IMR-90 (cell line): ENCODE data around the gene OLFM3. TPM values are rescaled to one million over a fixed set of nuclear protein-coding genes. Genes with fewer than 3 reads are reported as not detected.

Experiments used
- ATAC-seq: fragments of 200-7000 bp; cut with Tn5 transposase; 2 replicates; pipeline ENCODE4 v1.9.1; 2020; ENCODE audit warnings: low read depth, mild to moderate bottlenecking, moderate library complexity
- BruUV-seq: library from RNA; stranded (reverse); fragments of 400-500 nt; replicated peaks from 2 replicates; lab custom pipeline; 2021; lab: Mats Ljungman, UMichigan
- CTCF ChIA-PET: fragments of 300-600 bp; formaldehyde crosslinking; extraction: SDS; loops from one replicate; lab custom pipeline; 2021; ENCODE audit warnings: antibody characterized with exemption; lab: Yijun Ruan, JAX
- POLR2A ChIA-PET: fragments of 300-600 bp; sonication (Branson Sonifier 250); formaldehyde crosslinking; loops from one replicate; lab custom pipeline; 2022; ENCODE audit warnings: antibody characterized with exemption; ENCODE audit not compliant: unreplicated experiment; lab: Charles Lee
- DNase-seq: peaks from one replicate; pipeline ENCODE4 v3.0.0; 2013
- H2AFZ ChIP-seq: replicated peaks from 2 replicates; pipeline ENCODE3; 2013; ENCODE audit warnings: low read length, mild to moderate bottlenecking; ENCODE audit not compliant: poor library complexity
- H2AK5ac ChIP-seq: 2 replicates; pipeline ENCODE4 v1.6.1; 2013; ENCODE audit warnings: low read depth, low read length, inconsistent platforms
- H2AK9ac ChIP-seq: replicated peaks from 2 replicates; pipeline ENCODE3; 2013; ENCODE audit warnings: mild to moderate bottlenecking, low read depth, low read length, moderate library complexity; ENCODE audit not compliant: poor library complexity
- H2BK120ac ChIP-seq: 2 replicates; pipeline ENCODE4 v1.6.1; 2013; ENCODE audit warnings: low read depth, low read length, inconsistent platforms
- H2BK15ac ChIP-seq: 3 replicates; pipeline ENCODE4 v1.6.1; 2013; ENCODE audit warnings: low read depth, low read length, inconsistent platforms
- H2BK20ac ChIP-seq: 2 replicates; pipeline ENCODE4 v1.6.1; 2013; ENCODE audit warnings: low read depth, mild to moderate bottlenecking, inconsistent platforms, low read length, moderate library complexity
- H2BK5ac ChIP-seq: 2 replicates; pipeline ENCODE4 v1.6.1; 2013; ENCODE audit warnings: mild to moderate bottlenecking, low read depth, low read length, inconsistent platforms; ENCODE audit not compliant: poor library complexity, severe bottlenecking
- H3K14ac ChIP-seq: replicated peaks from 2 replicates; pipeline ENCODE4 v1.6.1; 2013; ENCODE audit warnings: low read depth, low read length, inconsistent platforms
- H3K18ac ChIP-seq: 2 replicates; pipeline ENCODE4 v1.6.1; 2013; ENCODE audit warnings: low read depth, low read length, control low read depth
- H3K23ac ChIP-seq: 2 replicates; pipeline ENCODE4 v1.6.1; 2013; ENCODE audit warnings: low read depth, low read length, inconsistent platforms
- H3K27ac ChIP-seq: 2 replicates; pipeline ENCODE4 v1.5.1; 2013; ENCODE audit warnings: mild to moderate bottlenecking, control low read depth, low read length; ENCODE audit not compliant: insufficient read depth
- H3K27me3 ChIP-seq: 2 replicates; pipeline ENCODE4 v1.6.1; 2013; ENCODE audit warnings: low read length; ENCODE audit not compliant: control insufficient read depth, insufficient read depth
- H3K36me3 ChIP-seq: 2 replicates; pipeline ENCODE4 v1.6.1; 2013; ENCODE audit warnings: low read length, mixed read lengths; ENCODE audit not compliant: control insufficient read depth, insufficient read depth
- H3K4ac ChIP-seq: 2 replicates; pipeline ENCODE4 v1.6.1; 2013; ENCODE audit warnings: low read depth, low read length, inconsistent platforms
- H3K4me1 ChIP-seq: 2 replicates; pipeline ENCODE4 v1.6.1; 2013; ENCODE audit warnings: low read length, mixed read lengths; ENCODE audit not compliant: control insufficient read depth, insufficient read depth
- H3K4me2 ChIP-seq: 2 replicates; pipeline ENCODE4 v1.6.1; 2013; ENCODE audit warnings: low read depth, mild to moderate bottlenecking, control low read depth, low read length, moderate library complexity
- H3K4me3 ChIP-seq: 2 replicates; pipeline ENCODE4 v1.5.1; 2013; ENCODE audit warnings: low read depth, mild to moderate bottlenecking, control low read depth, low read length, moderate library complexity; ENCODE audit not compliant: insufficient read depth
- H3K56ac ChIP-seq: 2 replicates; pipeline ENCODE4 v1.6.1; 2013; ENCODE audit warnings: low read length, inconsistent platforms; ENCODE audit not compliant: insufficient read depth; ENCODE audit errors: extremely low read depth
- H3K79me1 ChIP-seq, 2 experiments: 2 replicates each; pipeline ENCODE4 v1.6.1; 2013; ENCODE audit warnings: low read length in 2 of 2, inconsistent platforms in 1 of 2, low read depth in 1 of 2
- H3K9ac ChIP-seq: 2 replicates; pipeline ENCODE4 v1.6.1; 2013; ENCODE audit warnings: low read depth, low read length, control low read depth
- H3K9me1 ChIP-seq: 2 replicates; pipeline ENCODE4 v1.6.1; 2013; ENCODE audit warnings: low read length, inconsistent platforms; ENCODE audit not compliant: insufficient read depth
- H3K9me3 ChIP-seq: 2 replicates; pipeline ENCODE4 v1.6.1; 2013; ENCODE audit warnings: low read length; ENCODE audit not compliant: control insufficient read depth, insufficient read depth
- H4K20me1 ChIP-seq: 2 replicates; pipeline ENCODE4 v1.6.1; 2013; ENCODE audit warnings: low read length, inconsistent platforms; ENCODE audit not compliant: insufficient read depth
- H4K5ac ChIP-seq: 2 replicates; pipeline ENCODE4 v1.6.1; 2013; ENCODE audit warnings: mild to moderate bottlenecking, low read depth, low read length, control low read depth
- H4K8ac ChIP-seq, 2 experiments: 2 replicates each; pipeline ENCODE4 v1.6.1; 2013; ENCODE audit warnings: low read depth in 2 of 2, low read length in 2 of 2, control low read depth in 1 of 2, inconsistent platforms in 1 of 2
- H4K91ac ChIP-seq: 2 replicates; pipeline ENCODE4 v1.6.1; 2013; ENCODE audit warnings: low read depth, low read length, inconsistent platforms; ENCODE audit not compliant: insufficient read depth
- BHLHE40 ChIP-seq: fragments of 150-350 bp; IDR thresholded peaks from 2 replicates; pipeline ENCODE4 v1.6.1; 2016; ENCODE audit warnings: mild to moderate bottlenecking, low read depth, low read length
- CEBPB ChIP-seq: IDR thresholded peaks from 2 replicates; pipeline ENCODE4 v1.6.1; 2012; ENCODE audit warnings: low read depth, low read length, improper control_type of control experiment
- CHD1 ChIP-seq: IDR thresholded peaks from 2 replicates; pipeline ENCODE4 v1.6.1; 2012; ENCODE audit warnings: low read depth, low read length, improper control_type of control experiment
- FOS ChIP-seq: fragments of 150-350 bp; IDR thresholded peaks from 2 replicates; pipeline ENCODE4 v1.6.1; 2016; ENCODE audit warnings: low read depth, low read length
- MAFK ChIP-seq: IDR thresholded peaks from 2 replicates; pipeline ENCODE4 v1.6.1; 2012; ENCODE audit warnings: low read depth, low read length, improper control_type of control experiment
- MAZ ChIP-seq: IDR thresholded peaks from 2 replicates; pipeline ENCODE4 v1.6.1; 2012; ENCODE audit warnings: low read depth, mild to moderate bottlenecking, low read length, improper control_type of control experiment, moderate library complexity, borderline replicate concordance
- MXI1 ChIP-seq: IDR thresholded peaks from 2 replicates; pipeline ENCODE4 v1.6.1; 2012; ENCODE audit warnings: low read depth, mild to moderate bottlenecking, low read length, moderate library complexity, borderline replicate concordance
- NFE2L2 ChIP-seq: fragments of 150-350 bp; IDR thresholded peaks from 2 replicates; pipeline ENCODE4 v1.6.1; 2016; ENCODE audit warnings: low read depth, mild to moderate bottlenecking, low read length
- POLR2A ChIP-seq: IDR thresholded peaks from 2 replicates; pipeline ENCODE4 v1.6.1; 2012; ENCODE audit warnings: mild to moderate bottlenecking, low read depth, low read length
- RAD21 ChIP-seq: IDR thresholded peaks from 2 replicates; pipeline ENCODE4 v1.6.1; 2012; ENCODE audit warnings: low read length, improper control_type of control experiment
- RCOR1 ChIP-seq: IDR thresholded peaks from 2 replicates; pipeline ENCODE4 v1.6.1; 2012; ENCODE audit warnings: mild to moderate bottlenecking, low read length, improper control_type of control experiment; ENCODE audit not compliant: insufficient replicate concordance
- RFX5 ChIP-seq: IDR thresholded peaks from 2 replicates; pipeline ENCODE4 v1.8.0; 2012; ENCODE audit warnings: low read depth, mild to moderate bottlenecking, low read length, moderate library complexity
- SMC3 ChIP-seq: fragments of 150-350 bp; IDR thresholded peaks from 2 replicates; pipeline ENCODE4 v1.6.1; 2016; ENCODE audit warnings: low read depth, mild to moderate bottlenecking, antibody characterized with exemption, low read length, moderate library complexity
- dilution Hi-C: fragments of 300-500 bp; cut with HindIII; formaldehyde crosslinking; loops from one replicate; pipeline ENCODE4 v1.14.3; 2018; ENCODE audit warnings: low sequenced_read_pairs; ENCODE audit not compliant: unreplicated experiment
- in situ Hi-C: fragments of 300-500 bp; cut with MboI; formaldehyde crosslinking; loops from 3 replicates; pipeline ENCODE4 v1.14.3; 2019; ENCODE audit warnings: low sequenced_read_pairs, inconsistent platforms, mixed read lengths
- intact Hi-C: fragments of 100-400 bp; cut with micrococcal nuclease; formaldehyde crosslinking; loops from 2 replicates; pipeline ENCODE4 v1.10.0; 2022
- polyA plus RNA-seq, 3 experiments: library from polyadenylated mRNA; depleted of rRNA; stranded (reverse); fragments of >200 nt; gene quantifications; 2 replicates each; pipeline ENCODE4 v1.2.3, GENCODE V29; 2012; ENCODE audit warnings: low replicate concordance in 1 of 3
- total RNA-seq: library from RNA; depleted of rRNA; stranded (reverse); fragments of >200 nt; gene quantifications from 2 replicates; pipeline ENCODE4 v1.2.3, GENCODE V29; 2012
- TF ChIP-seq, protein P1 (sequence below): conservative IDR thresholded peaks from 2 replicates; pipeline ENCODE4 v1.5.1; 2012; ENCODE audit warnings: mild to moderate bottlenecking, low read depth, low read length, improper control_type of control experiment
- TF ChIP-seq, protein P2 (sequence below): fragments of 150-350 bp; IDR thresholded peaks from 2 replicates; pipeline ENCODE4 v1.6.1; 2017; ENCODE audit warnings: mild to moderate bottlenecking, antibody characterized with exemption, low read length, low read depth

OLFM3 gene
- total and polyA plus RNA-seq, 2 of the 4 experiments (the other 2 are of a cell fraction), result not detected

DNA sequence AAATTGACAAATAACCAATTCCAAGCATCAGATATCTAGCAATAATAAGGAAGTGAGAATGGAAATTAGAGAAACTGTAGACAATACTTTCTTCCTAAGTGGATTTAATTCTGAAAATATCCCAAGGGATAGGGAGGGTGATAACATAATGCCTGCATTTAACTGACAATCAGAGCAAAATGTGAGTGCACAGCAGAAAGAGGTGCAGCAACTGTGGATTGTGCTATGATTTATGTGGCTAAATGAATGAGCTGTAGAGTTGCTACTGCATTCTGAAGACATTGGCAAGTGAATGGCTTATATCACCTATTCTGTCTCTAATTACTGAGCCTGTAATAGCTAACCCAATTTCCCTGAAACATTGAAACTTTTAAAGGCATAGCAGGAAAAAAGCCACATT lies 39.0 kb downstream of the OLFM3 start:
- Histone ChIP-seq H3K23ac (no peak overlapping the region), H4K8ac (no peak overlapping the region), H4K5ac (no peak overlapping the region), H3K4me2 (no peak overlapping the region), H2AK5ac (no peak overlapping the region), H3K4ac (no peak overlapping the region), H3K4me1 (no peaks in the 10 kb centered on the region), H2BK5ac (no peak overlapping the region), H3K79me1 (no peaks in the 10 kb centered on the region), H4K20me1 (no peaks in the 10 kb centered on the region), H3K9me1 (no peaks in the 10 kb centered on the region), H3K4me3 (no peak overlapping the region), H2BK20ac (no peak overlapping the region), H3K9ac (no peak overlapping the region), H2BK15ac (no peak overlapping the region), H2BK120ac (no peak overlapping the region), H3K36me3 (no peaks in the 10 kb centered on the region), H3K9me3 (no peaks in the 10 kb centered on the region), H3K56ac (no peak overlapping the region), H3K27me3 (no peaks in the 10 kb centered on the region), H2AFZ (no peak overlapping the region), H3K18ac (no peak overlapping the region), H3K27ac (no peak overlapping the region), H2AK9ac (no peak overlapping the region), H3K14ac (no peak overlapping the region), H4K91ac (no peak overlapping the region)
- DNase-seq (no peak), ATAC-seq (no peak)
- in situ Hi-C loops (no loop called here), intact Hi-C loops (no loop called here), dilution Hi-C loops (no loop called here)
- ChIA-PET CTCF (no interaction called here), POLR2A (no interaction called here)
- BruUV-seq, result no TSS peak
- TF ChIP-seq MXI1, result no peak
- TF ChIP-seq MAZ, result no peak
- TF ChIP-seq RFX5, result no peak
- TF ChIP-seq CEBPB, result no peak
- TF ChIP-seq FOS, result no peak
- TF ChIP-seq SMC3, result no peak
- TF ChIP-seq, protein P1, sequence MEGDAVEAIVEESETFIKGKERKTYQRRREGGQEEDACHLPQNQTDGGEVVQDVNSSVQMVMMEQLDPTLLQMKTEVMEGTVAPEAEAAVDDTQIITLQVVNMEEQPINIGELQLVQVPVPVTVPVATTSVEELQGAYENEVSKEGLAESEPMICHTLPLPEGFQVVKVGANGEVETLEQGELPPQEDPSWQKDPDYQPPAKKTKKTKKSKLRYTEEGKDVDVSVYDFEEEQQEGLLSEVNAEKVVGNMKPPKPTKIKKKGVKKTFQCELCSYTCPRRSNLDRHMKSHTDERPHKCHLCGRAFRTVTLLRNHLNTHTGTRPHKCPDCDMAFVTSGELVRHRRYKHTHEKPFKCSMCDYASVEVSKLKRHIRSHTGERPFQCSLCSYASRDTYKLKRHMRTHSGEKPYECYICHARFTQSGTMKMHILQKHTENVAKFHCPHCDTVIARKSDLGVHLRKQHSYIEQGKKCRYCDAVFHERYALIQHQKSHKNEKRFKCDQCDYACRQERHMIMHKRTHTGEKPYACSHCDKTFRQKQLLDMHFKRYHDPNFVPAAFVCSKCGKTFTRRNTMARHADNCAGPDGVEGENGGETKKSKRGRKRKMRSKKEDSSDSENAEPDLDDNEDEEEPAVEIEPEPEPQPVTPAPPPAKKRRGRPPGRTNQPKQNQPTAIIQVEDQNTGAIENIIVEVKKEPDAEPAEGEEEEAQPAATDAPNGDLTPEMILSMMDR, result no peak
- TF ChIP-seq RAD21, result no peak
- no peak for TF ChIP-seq NFE2L2
- no peak for TF ChIP-seq BHLHE40
- TF ChIP-seq POLR2A, result no peak
- TF ChIP-seq, protein P2, sequence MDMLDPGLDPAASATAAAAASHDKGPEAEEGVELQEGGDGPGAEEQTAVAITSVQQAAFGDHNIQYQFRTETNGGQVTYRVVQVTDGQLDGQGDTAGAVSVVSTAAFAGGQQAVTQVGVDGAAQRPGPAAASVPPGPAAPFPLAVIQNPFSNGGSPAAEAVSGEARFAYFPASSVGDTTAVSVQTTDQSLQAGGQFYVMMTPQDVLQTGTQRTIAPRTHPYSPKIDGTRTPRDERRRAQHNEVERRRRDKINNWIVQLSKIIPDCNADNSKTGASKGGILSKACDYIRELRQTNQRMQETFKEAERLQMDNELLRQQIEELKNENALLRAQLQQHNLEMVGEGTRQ, result no peak
- no peak for TF ChIP-seq RCOR1
- TF ChIP-seq CHD1, result no peak
- TF ChIP-seq MAFK, result no peak
